ENCODE results near the gene LIPC. TPM values are rescaled to one million over a fixed set of nuclear protein-coding genes. Genes with fewer than 3 reads are reported as not detected.

LIPC gene
- total RNA-seq, 1 experiment from 2014 or later, result 0.40 TPM

GRCh38 chr15:58536414-58536813 lies 104.6 kb downstream of the LIPC start:
- no peak for DNase-seq (ENCODE audit: low read depth)

GRCh38 chr15:58537033-58537432 lies 105.2 kb downstream of the LIPC start:
- no peak for DNase-seq (ENCODE audit: low read depth)

GRCh38 chr15:58538225-58538727 lies 106.5 kb downstream of the LIPC start:
- no peak for DNase-seq (ENCODE audit: low read depth)

- no peak for DNase-seq (ENCODE audit: low read depth)
Measured at GRCh38 chr15:58538901-58539300, 107.1 kb downstream of the LIPC start.

- DNase-seq (ENCODE audit: low read depth), result no peak
Measured at GRCh38 chr15:58539548-58539947, 107.8 kb downstream of the LIPC start.

- DNase-seq (ENCODE audit: low read depth), result no peak
Measured at GRCh38 chr15:58541410-58542087, 109.8 kb downstream of the LIPC start.

- no peak for DNase-seq (ENCODE audit: low read depth)
Measured at GRCh38 chr15:58543664-58544335, 112.0 kb downstream of the LIPC start.

GRCh38 chr15:58544756-58545155 lies 113.0 kb downstream of the LIPC start:
- no peak for DNase-seq (ENCODE audit: low read depth)

GRCh38 chr15:58545307-58546065 lies 113.7 kb downstream of the LIPC start:
- peak; percentile 22 for DNase-seq (ENCODE audit: low read depth)

- no peak for DNase-seq (ENCODE audit: low read depth)
Measured at GRCh38 chr15:58546066-58546591, 114.3 kb downstream of the LIPC start.

GRCh38 chr15:58546635-58547627 lies 115.1 kb downstream of the LIPC start:
- DNase-seq (ENCODE audit: low read depth), result peak; percentile 97

GRCh38 chr15:58547628-58548307 lies 116.0 kb downstream of the LIPC start:
- no peak for DNase-seq (ENCODE audit: low read depth)

- DNase-seq (ENCODE audit: low read depth), result no peak
Measured at GRCh38 chr15:58548308-58549012, 116.7 kb downstream of the LIPC start.

GRCh38 chr15:58549013-58549784 lies 117.4 kb downstream of the LIPC start:
- DNase-seq (ENCODE audit: low read depth), result peak; percentile 71

GRCh38 chr15:58549785-58550074 lies 117.9 kb downstream of the LIPC start:
- no peak for DNase-seq (ENCODE audit: low read depth)

- no peak for DNase-seq (ENCODE audit: low read depth)
Measured at GRCh38 chr15:58551084-58551763, 119.4 kb downstream of the LIPC start.

- DNase-seq (ENCODE audit: low read depth), result peak; percentile 94
Measured at GRCh38 chr15:58551764-58552504, 120.1 kb downstream of the LIPC start.
